ENCODE measurements around the gene GIGYF2.
"Not testable (repeated sequence)": the region's sequence is repeated elsewhere in the genome, so short reads cannot be mapped to it uniquely, and the experiment has no call there.

The GIGYF2 gene

GRCh38 chr2:232839411-232840079 lies 142.4 kb downstream of the GIGYF2 start:
- TF ChIP-seq MAX (IDR thresholded peaks at IDR 0.05; ENCODE audit: low read depth, low read length) = peak; percentile 79
- no peak for TF ChIP-seq CTCF (IDR thresholded peaks at IDR 0.05; ENCODE audit: low read depth, low read length)
- DNase-seq (ENCODE audit: low read depth) = peak; percentile 85
- peak overlapping the region; percentile 30 for H3K4me3 ChIP-seq (ENCODE audit: low read depth, low read length)

- H3K4me3 ChIP-seq (ENCODE audit: low read depth, low read length) = no peak overlapping the region
- no peak for TF ChIP-seq MAX (IDR thresholded peaks at IDR 0.05; ENCODE audit: low read depth, low read length)
- no peak for TF ChIP-seq POLR2A (IDR thresholded peaks at IDR 0.05; ENCODE audit: extremely low read depth, insufficient read length)
- no peak for TF ChIP-seq MYC (IDR thresholded peaks at IDR 0.05; ENCODE audit: low read depth, low read length)
- TF ChIP-seq CTCF (IDR thresholded peaks at IDR 0.05; ENCODE audit: low read depth, low read length) = no peak
- peak; percentile 68 for DNase-seq (ENCODE audit: low read depth)
Measured at GRCh38 chr2:232842689-232843088, 145.6 kb downstream of the GIGYF2 start.

- peak; percentile 24 for DNase-seq (ENCODE audit: low read depth)
Measured at GRCh38 chr2:232843834-232844233, 146.7 kb downstream of the GIGYF2 start.

GRCh38 chr2:232846055-232846454 lies 148.9 kb downstream of the GIGYF2 start:
- no peak for TF ChIP-seq CTCF (IDR thresholded peaks at IDR 0.05; ENCODE audit: low read depth, low read length)
- TF ChIP-seq MYC (IDR thresholded peaks at IDR 0.05; ENCODE audit: low read depth, low read length) = no peak
- TF ChIP-seq MAX (IDR thresholded peaks at IDR 0.05; ENCODE audit: low read depth, low read length) = no peak
- no peak for TF ChIP-seq POLR2A (IDR thresholded peaks at IDR 0.05; ENCODE audit: extremely low read depth, insufficient read length)
- no peak for DNase-seq (ENCODE audit: low read depth)
- no peak overlapping the region for H3K4me3 ChIP-seq (ENCODE audit: low read depth, low read length)

More at GRCh38 chr2:232843834-232844233, 146.7 kb downstream of the GIGYF2 start:
- no peak for TF ChIP-seq MYC (IDR thresholded peaks at IDR 0.05; ENCODE audit: low read depth, low read length)
- no peak for TF ChIP-seq MAX (IDR thresholded peaks at IDR 0.05; ENCODE audit: low read depth, low read length)
- no peak for TF ChIP-seq CTCF (IDR thresholded peaks at IDR 0.05; ENCODE audit: low read depth, low read length)
- no peak for TF ChIP-seq POLR2A (IDR thresholded peaks at IDR 0.05; ENCODE audit: extremely low read depth, insufficient read length)
- H3K4me3 ChIP-seq (ENCODE audit: low read depth, low read length) = no peak overlapping the region

GRCh38 chr2:232850039-232850438 lies 152.9 kb downstream of the GIGYF2 start:
- H3K4me3 ChIP-seq (ENCODE audit: low read depth, low read length) = no peak overlapping the region
- TF ChIP-seq MAX (IDR thresholded peaks at IDR 0.05; ENCODE audit: low read depth, low read length) = no peak
- TF ChIP-seq CTCF (IDR thresholded peaks at IDR 0.05; ENCODE audit: low read depth, low read length) = no peak
- TF ChIP-seq MYC (IDR thresholded peaks at IDR 0.05; ENCODE audit: low read depth, low read length) = no peak
- TF ChIP-seq POLR2A (IDR thresholded peaks at IDR 0.05; ENCODE audit: extremely low read depth, insufficient read length) = no peak
- no peak for DNase-seq (ENCODE audit: low read depth)

GRCh38 chr2:232852081-232852480 lies 154.9 kb downstream of the GIGYF2 start:
- not testable (repeated sequence) for DNase-seq (ENCODE audit: low read depth); H3K4me3 ChIP-seq (ENCODE audit: low read depth, low read length)

Data from NB4 (cell line).